ENCODE measurements around the gene ZFP28.

ZFP28 gene

GRCh38 chr19:56596676-56597075 is 57.9 kb downstream of the ZFP28 start:
- no peak for DNase-seq

- no peak for DNase-seq
Measured at GRCh38 chr19:56597696-56598095, 58.9 kb downstream of the ZFP28 start.

GRCh38 chr19:56601375-56601774 is 62.6 kb downstream of the ZFP28 start:
- no peak for DNase-seq

GRCh38 chr19:56603829-56604228 is 65.1 kb downstream of the ZFP28 start:
- DNase-seq, result no peak
